Endothelial cell of umbilical vein (primary cell): ENCODE data around the gene GSG1L. TPM values are rescaled to one million over a fixed set of nuclear protein-coding genes. Genes with fewer than 3 reads are reported as not detected.

Experiments used
- BruUV-seq: library from RNA; stranded (reverse); fragments of 400-500 nt; replicated peaks from 2 replicates; lab custom pipeline; 2021; lab: Mats Ljungman, UMichigan
- CTCF ChIA-PET: fragments of 300-600, 350-600 bp; sonication (Branson Sonifier 250); formaldehyde crosslinking; loops from one replicate; lab custom pipeline; 2021; ENCODE audit warnings: antibody characterized with exemption, inconsistent platforms; lab: Charles Lee
- POLR2A ChIA-PET: fragments of 300-600, 350-600 bp; sonication (Branson Sonifier 250); formaldehyde crosslinking; loops from one replicate; lab custom pipeline; 2021; ENCODE audit warnings: antibody characterized with exemption, inconsistent platforms; lab: Charles Lee
- DNase-seq: peaks from one replicate; pipeline ENCODE4 v3.0.0-alpha.2; 2011; ENCODE audit warnings: low read depth, low spot score
- FAIRE-seq: peaks from 2 replicates; lab custom pipeline; 2011; peaks lifted over from hg19 to GRCh38; lab: Jason Lieb, UNC
- H2AFZ ChIP-seq: 2 replicates; pipeline ENCODE4 v1.6.0; 2012; ENCODE audit warnings: low read depth, low read length, control low read depth, inconsistent platforms
- H3K27ac ChIP-seq: 2 replicates; pipeline ENCODE4 v1.5.1; 2011; ENCODE audit warnings: low read depth, mild to moderate bottlenecking, control low read depth, low read length, moderate library complexity; ENCODE audit not compliant: insufficient read depth
- H3K27me3 ChIP-seq, 2 experiments: 2 replicates each; pipeline versions ENCODE4 v1.6.0 to v1.6.1; 2011; ENCODE audit warnings: low read length in 2 of 2, mixed read lengths in 1 of 2; ENCODE audit not compliant: control insufficient read depth in 2 of 2, insufficient read depth in 2 of 2
- H3K36me3 ChIP-seq, 2 experiments: 2 replicates in 1 of 2; 3 replicates in 1 of 2; pipeline ENCODE4 v1.5.1; 2011; ENCODE audit warnings: low read length in 2 of 2, mild to moderate bottlenecking in 1 of 2, moderate library complexity in 1 of 2; ENCODE audit not compliant: control insufficient read depth in 2 of 2, insufficient read depth in 2 of 2; ENCODE audit errors: extremely low read depth in 1 of 2
- H3K4me1 ChIP-seq: 3 replicates; pipeline ENCODE4 v1.5.1; 2011; ENCODE audit warnings: mild to moderate bottlenecking, low read length; ENCODE audit not compliant: control insufficient read depth, insufficient read depth; ENCODE audit errors: extremely low read depth
- H3K4me2 ChIP-seq: 2 replicates; pipeline ENCODE4 v1.6.1; 2011; ENCODE audit warnings: low read length, control low read depth, mixed read lengths; ENCODE audit not compliant: insufficient read depth
- H3K4me3 ChIP-seq, 3 experiments: fragments of 200-600 bp in 1 of 3; sonication (generic), shearing (Covaris generic) in 1 of 3; replicated peaks in 1 of 3; 2 replicates each; pipeline ENCODE4 v1.5.1; 2011 to 2016; ENCODE audit warnings: control low read depth in 3 of 3, low read length in 3 of 3, mild to moderate bottlenecking in 2 of 3, inconsistent platforms in 1 of 3, low read depth in 1 of 3, moderate library complexity in 1 of 3; ENCODE audit not compliant: insufficient read depth in 1 of 3
- H3K79me2 ChIP-seq: 2 replicates; pipeline ENCODE4 v1.6.0; 2012; ENCODE audit warnings: low read length, inconsistent platforms; ENCODE audit not compliant: control insufficient read depth, insufficient read depth
- H3K9ac ChIP-seq: replicated peaks from 2 replicates; pipeline ENCODE3; 2011; ENCODE audit warnings: low read length, control low read depth; ENCODE audit not compliant: insufficient read depth; ENCODE audit errors: extremely low read depth
- H3K9me1 ChIP-seq: replicated peaks from 3 replicates; pipeline ENCODE4 v1.6.0; 2011; ENCODE audit warnings: mild to moderate bottlenecking, low read length; ENCODE audit not compliant: control insufficient read depth, insufficient read depth; ENCODE audit errors: extremely low read depth
- H3K9me3 ChIP-seq: replicated peaks from 2 replicates; pipeline ENCODE4 v1.5.1; 2012; ENCODE audit warnings: low read length, inconsistent platforms; ENCODE audit not compliant: control insufficient read depth, insufficient read depth
- H4K20me1 ChIP-seq: replicated peaks from 2 replicates; pipeline ENCODE3; 2011; ENCODE audit warnings: mild to moderate bottlenecking, low read length; ENCODE audit not compliant: control insufficient read depth, insufficient read depth; ENCODE audit errors: extremely low read depth
- EZH2 ChIP-seq: IDR thresholded peaks from 2 replicates; pipeline ENCODE4 v1.6.1; 2012; ENCODE audit warnings: borderline replicate concordance, low read depth, mild to moderate bottlenecking, moderate library complexity, low read length, inconsistent platforms; ENCODE audit not compliant: severe bottlenecking
- FOS ChIP-seq: IDR thresholded peaks from 2 replicates; pipeline ENCODE4 v1.6.1; 2011; ENCODE audit warnings: mild to moderate bottlenecking, low read length, moderate library complexity, borderline replicate concordance; ENCODE audit not compliant: insufficient read depth
- GATA2 ChIP-seq: IDR thresholded peaks from 2 replicates; pipeline ENCODE4 v1.7.0; 2011; ENCODE audit warnings: low read depth, mild to moderate bottlenecking, moderate library complexity, mixed read lengths, low read length; ENCODE audit not compliant: insufficient read length, insufficient read depth
- JUN ChIP-seq: IDR thresholded peaks from 2 replicates; pipeline ENCODE4 v1.6.1; 2011; ENCODE audit warnings: borderline replicate concordance, low read depth; ENCODE audit not compliant: insufficient read length, insufficient read depth
- MYC ChIP-seq: IDR thresholded peaks from one replicate; pipeline ENCODE4 v1.6.1; 2011; ENCODE audit warnings: mild to moderate bottlenecking, low read depth, low read length
- POLR2A ChIP-seq: IDR thresholded peaks from 2 replicates; pipeline ENCODE4 v1.6.1; 2012; ENCODE audit warnings: low read depth, mild to moderate bottlenecking, control low read depth, low read length
- POLR2AphosphoS5 ChIP-seq: IDR thresholded peaks from 2 replicates; pipeline ENCODE4 v1.6.1; 2012; ENCODE audit warnings: low read depth, mild to moderate bottlenecking, control low read depth, low read length, moderate library complexity; ENCODE audit not compliant: insufficient read depth
- dilution Hi-C: fragments of 300-500 bp; cut with MboI; formaldehyde crosslinking; loops from one replicate; pipeline ENCODE4 v1.15.0; 2019; ENCODE audit warnings: low sequenced_read_pairs; ENCODE audit not compliant: extremely low pct_ligation_motif_present
- intact Hi-C: fragments of 100-400 bp; cut with micrococcal nuclease; formaldehyde crosslinking; loops from one replicate; pipeline ENCODE4 v1.10.0; 2022
- polyA plus RNA-seq, 4 experiments: library from polyadenylated mRNA; depleted of rRNA in 3 of 4; stranded (reverse) in 3 of 4; unstranded in 1 of 4; fragments of >200 nt; gene quantifications; 2 replicates each; pipeline versions ENCODE4 v1.2.1 to v1.2.3, GENCODE V29; 2011 to 2012; ENCODE audit warnings: missing spikeins in 1 of 4
- total RNA-seq: library from RNA; stranded (reverse); gene quantifications from 2 replicates; pipeline ENCODE4 v1.2.3, GENCODE V29; 2021
- TF ChIP-seq, protein P1 (sequence below), 2 donors: IDR thresholded peaks; 1 replicate in 1 of 2; 2 replicates in 1 of 2; pipeline ENCODE4 v1.5.1; 2011; ENCODE audit warnings: low read length in 2 of 2, mild to moderate bottlenecking in 2 of 2, moderate library complexity in 2 of 2, control low read depth in 1 of 2, inconsistent platforms in 1 of 2, low read depth in 1 of 2; ENCODE audit not compliant: insufficient read depth in 1 of 2; ENCODE audit errors: extremely low read depth in 1 of 2
- TF ChIP-seq, protein P2 (sequence below): IDR thresholded peaks from 2 replicates; pipeline ENCODE4 v1.6.1; 2011; ENCODE audit not compliant: insufficient read depth, insufficient read length

GSG1L gene
- total and polyA plus RNA-seq, 2 donors (not counting 3 experiments of a cell fraction or from before 2014, with no cell fraction given) = 0.06 TPM; not detected in 1

DNA sequence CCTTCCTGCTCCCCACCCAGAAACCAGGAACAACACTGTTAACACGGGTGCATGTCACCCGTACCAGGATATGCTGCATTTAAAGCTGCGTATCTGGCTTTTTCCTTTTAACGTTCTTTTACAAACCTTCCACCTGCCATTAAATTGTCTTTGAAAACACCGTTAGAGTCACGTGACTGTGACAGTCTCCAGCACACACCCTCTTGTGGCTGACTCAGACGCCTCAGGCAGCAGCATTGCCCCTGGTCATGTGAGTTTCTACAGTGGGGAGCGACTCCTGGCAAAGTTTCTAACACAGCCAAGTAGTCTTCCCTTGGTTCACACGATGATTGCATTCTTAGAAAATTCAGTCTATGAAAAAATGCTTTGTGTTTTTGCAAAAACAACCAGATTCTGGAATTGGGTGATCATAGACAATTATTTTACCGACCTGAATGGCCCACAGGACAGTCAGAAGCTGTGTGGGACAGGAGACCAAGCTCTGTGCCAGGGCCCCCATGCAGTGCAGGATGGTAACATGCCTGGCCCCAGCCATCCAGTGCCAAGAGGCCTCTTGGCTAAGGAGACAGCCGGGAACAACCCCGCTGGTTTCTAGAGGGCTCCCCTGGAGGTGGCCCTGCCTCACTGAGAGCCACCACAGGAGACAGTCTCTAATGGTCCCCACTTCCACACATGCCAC is 314.5 kb downstream of the GSG1L start:
- ChIA-PET CTCF (interaction anchor here (1.9 kb wide), 2 partner anchors 18 to 109 kb away, joined by 5 to 9 read pairs; no protein-coding TSS in a partner anchor), POLR2A (no interaction called here)
- Histone ChIP-seq H3K4me3 (no peak overlapping the region), H3K36me3 (no peaks in the 10 kb centered on the region), H3K4me1 (no peaks in the 10 kb centered on the region), H3K27ac (no peak overlapping the region), H3K79me2 (no peaks in the 10 kb centered on the region), H3K27me3 (no peaks in the 10 kb centered on the region), H3K9ac (no peak overlapping the region), H3K9me1 (no peaks in the 10 kb centered on the region), H3K9me3 (no peaks in the 10 kb centered on the region), H4K20me1 (no peaks in the 10 kb centered on the region), H2AFZ (no peak overlapping the region), H3K4me2 (no peak overlapping the region)
- no peak for FAIRE-seq
- TF ChIP-seq POLR2A (no peak), GATA2 (no peak), EZH2 (no peak), POLR2AphosphoS5 (no peak), JUN (no peak), MYC (no peak), FOS (no peak)
- TF ChIP-seq, protein P1, sequence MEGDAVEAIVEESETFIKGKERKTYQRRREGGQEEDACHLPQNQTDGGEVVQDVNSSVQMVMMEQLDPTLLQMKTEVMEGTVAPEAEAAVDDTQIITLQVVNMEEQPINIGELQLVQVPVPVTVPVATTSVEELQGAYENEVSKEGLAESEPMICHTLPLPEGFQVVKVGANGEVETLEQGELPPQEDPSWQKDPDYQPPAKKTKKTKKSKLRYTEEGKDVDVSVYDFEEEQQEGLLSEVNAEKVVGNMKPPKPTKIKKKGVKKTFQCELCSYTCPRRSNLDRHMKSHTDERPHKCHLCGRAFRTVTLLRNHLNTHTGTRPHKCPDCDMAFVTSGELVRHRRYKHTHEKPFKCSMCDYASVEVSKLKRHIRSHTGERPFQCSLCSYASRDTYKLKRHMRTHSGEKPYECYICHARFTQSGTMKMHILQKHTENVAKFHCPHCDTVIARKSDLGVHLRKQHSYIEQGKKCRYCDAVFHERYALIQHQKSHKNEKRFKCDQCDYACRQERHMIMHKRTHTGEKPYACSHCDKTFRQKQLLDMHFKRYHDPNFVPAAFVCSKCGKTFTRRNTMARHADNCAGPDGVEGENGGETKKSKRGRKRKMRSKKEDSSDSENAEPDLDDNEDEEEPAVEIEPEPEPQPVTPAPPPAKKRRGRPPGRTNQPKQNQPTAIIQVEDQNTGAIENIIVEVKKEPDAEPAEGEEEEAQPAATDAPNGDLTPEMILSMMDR (IDR thresholded peaks at IDR 0.05; ENCODE audit: extremely low read depth in 1 of 2, insufficient read depth in 1 of 2, low read depth in 1 of 2, low read length in 2 of 2) = peak; percentile 9 to 45
- TF ChIP-seq, protein P2, sequence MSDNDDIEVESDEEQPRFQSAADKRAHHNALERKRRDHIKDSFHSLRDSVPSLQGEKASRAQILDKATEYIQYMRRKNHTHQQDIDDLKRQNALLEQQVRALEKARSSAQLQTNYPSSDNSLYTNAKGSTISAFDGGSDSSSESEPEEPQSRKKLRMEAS = peak; percentile 34
- DNase-seq = peak; percentile 62
- intact Hi-C loops (no loop called here), dilution Hi-C loops (no loop called here)
- no TSS peak for BruUV-seq
